Measurements from ENCODE around the gene SLC22A23. TPM values are rescaled to one million over a fixed set of nuclear protein-coding genes. Genes with fewer than 3 reads are reported as not detected.
"Not testable (repeated sequence)": the region's sequence is repeated elsewhere in the genome, so short reads cannot be mapped to it uniquely, and the experiment has no call there.

The SLC22A23 gene
- total and polyA plus RNA-seq, 5 donors from 2014 or later = 0.24 to 6.3 (median 0.71) TPM

- no peak overlapping the region for H3K27ac Mint-ChIP-seq
- no peak for DNase-seq
- Histone ChIP-seq H3K36me3 (ENCODE audit: control insufficient read depth, insufficient read depth, low read length) (no peaks in the 10 kb centered on the region), H3K4me3 (ENCODE audit: low read depth, low read length) (no peak overlapping the region), H3K27me3 (ENCODE audit: control insufficient read depth, insufficient read depth, low read length) (peaks cover 2% of the 10 kb centered on the region), H3K9me3 (ENCODE audit: control insufficient read depth in 2 of 2, low read length in 2 of 2) (no peaks in the 10 kb centered on the region), H3K4me1 (ENCODE audit: control insufficient read depth, insufficient read depth, low read length, poor library complexity, severe bottlenecking) (no peaks in the 10 kb centered on the region), H3K27ac (ENCODE audit: insufficient read depth, low read length, poor library complexity, severe bottlenecking) (no peak overlapping the region)
- no peak for ATAC-seq (ENCODE audit: low read depth in 2 of 2)
- no peaks in the 10 kb centered on the region for H3K27me3 Mint-ChIP-seq
- peaks cover 0 to 1% (median 0%) of the 10 kb centered on the region in 7 donors for H3K9me3 Mint-ChIP-seq
- H3K4me3 Mint-ChIP-seq = no peak overlapping the region
- no peaks in the 10 kb centered on the region for H3K36me3 Mint-ChIP-seq
- peaks cover 0 to 22% (median 11%) of the 10 kb centered on the region in 4 donors for H3K4me1 Mint-ChIP-seq
Observed at GRCh38 chr6:3380344-3381232, 76.3 kb downstream of the SLC22A23 start.

- H3K36me3 ChIP-seq (ENCODE audit: control insufficient read depth, insufficient read depth, low read length) = no peaks in the 10 kb centered on the region
- peaks cover 2% of the 10 kb centered on the region for H3K27me3 ChIP-seq (ENCODE audit: control insufficient read depth, insufficient read depth, low read length)
- H3K27me3 Mint-ChIP-seq = no peaks in the 10 kb centered on the region
- H3K4me1 ChIP-seq (ENCODE audit: control insufficient read depth, insufficient read depth, low read length, poor library complexity, severe bottlenecking) = no peaks in the 10 kb centered on the region
- ATAC-seq (ENCODE audit: low read depth in 2 of 2) (no peak), DNase-seq (no peak)
- no peaks in the 10 kb centered on the region for H3K36me3 Mint-ChIP-seq
- H3K27ac Mint-ChIP-seq = peak overlapping the region in 1 of 3 donors; percentile 94
- peaks cover 0 to 24% (median 13%) of the 10 kb centered on the region in 4 donors for H3K4me1 Mint-ChIP-seq
- H3K9me3 ChIP-seq (ENCODE audit: control insufficient read depth in 2 of 2, low read length in 2 of 2) = no peaks in the 10 kb centered on the region
- no peak overlapping the region for H3K4me3 Mint-ChIP-seq
- no peak overlapping the region for H3K27ac ChIP-seq (ENCODE audit: insufficient read depth, low read length, poor library complexity, severe bottlenecking)
- no peak overlapping the region for H3K4me3 ChIP-seq (ENCODE audit: low read depth, low read length)
- peaks cover 0 to 1% (median 0%) of the 10 kb centered on the region in 7 donors for H3K9me3 Mint-ChIP-seq
Observed at GRCh38 chr6:3379482-3380060, 77.3 kb downstream of the SLC22A23 start.

GRCh38 chr6:3378808-3379207, 78.0 kb downstream of the SLC22A23 start:
- not testable (repeated sequence) for H3K27ac Mint-ChIP-seq; H3K9me3 Mint-ChIP-seq; H3K36me3 Mint-ChIP-seq; H3K27me3 Mint-ChIP-seq; H3K36me3 ChIP-seq (ENCODE audit: control insufficient read depth, insufficient read depth, low read length); H3K27me3 ChIP-seq (ENCODE audit: control insufficient read depth, insufficient read depth, low read length); H3K4me1 ChIP-seq (ENCODE audit: control insufficient read depth, insufficient read depth, low read length, poor library complexity, severe bottlenecking); H3K4me3 Mint-ChIP-seq; H3K4me3 ChIP-seq (ENCODE audit: low read depth, low read length); ATAC-seq (ENCODE audit: low read depth in 2 of 2); DNase-seq; H3K9me3 ChIP-seq (ENCODE audit: control insufficient read depth in 2 of 2, low read length in 2 of 2); H3K27ac ChIP-seq (ENCODE audit: insufficient read depth, low read length, poor library complexity, severe bottlenecking)
- H3K4me1 Mint-ChIP-seq = peaks cover 0 to 30% (median 16%) of the 10 kb centered on the region in 4 donors

DNA sequence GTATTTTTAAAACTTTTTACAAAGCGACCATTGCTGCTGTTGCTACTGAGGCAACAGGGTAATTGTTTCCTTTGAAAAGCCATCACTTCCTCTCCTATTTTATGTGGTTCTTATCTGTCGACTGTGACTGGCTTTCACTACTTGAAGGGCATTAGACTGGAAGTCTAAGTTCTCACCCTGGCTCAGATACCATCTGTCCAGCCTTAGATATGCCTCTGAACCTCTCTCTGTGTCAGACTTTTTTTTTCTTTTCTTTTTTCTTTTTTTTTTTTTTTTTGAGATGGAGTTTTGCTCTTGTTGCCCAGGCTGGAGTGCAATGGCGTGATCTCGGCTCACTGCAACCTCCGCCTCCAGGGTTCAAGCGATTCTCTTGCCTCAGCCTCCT, 78.5 kb downstream of the SLC22A23 start:
- H3K27ac ChIP-seq (ENCODE audit: insufficient read depth, low read length, poor library complexity, severe bottlenecking); ATAC-seq (ENCODE audit: low read depth in 2 of 2): not testable (repeated sequence)
- peak overlapping the region in 1 of 3 donors; percentile 47 for H3K27ac Mint-ChIP-seq

GRCh38 chr6:3377536-3378397, 79.1 kb downstream of the SLC22A23 start:
- Mint-ChIP-seq H3K27me3 (no peaks in the 10 kb centered on the region), H3K27ac (peak overlapping the region in 1 of 3 donors; percentile 47), H3K4me3 (peak overlapping the region in 2 of 4 donors; percentile 19 to 21), H3K4me1 (peaks cover 0 to 33% (median 16%) of the 10 kb centered on the region in 4 donors), H3K9me3 (peaks cover 0 to 3% (median 0%) of the 10 kb centered on the region in 7 donors), H3K36me3 (no peaks in the 10 kb centered on the region)
- no peak for ATAC-seq (ENCODE audit: low read depth in 2 of 2)
- no peak for DNase-seq
- no peaks in the 10 kb centered on the region for H3K4me1 ChIP-seq (ENCODE audit: control insufficient read depth, insufficient read depth, low read length, poor library complexity, severe bottlenecking)
- no peak overlapping the region for H3K4me3 ChIP-seq (ENCODE audit: low read depth, low read length)
- H3K27ac ChIP-seq (ENCODE audit: insufficient read depth, low read length, poor library complexity, severe bottlenecking) = no peak overlapping the region
- no peaks in the 10 kb centered on the region for H3K9me3 ChIP-seq (ENCODE audit: control insufficient read depth in 2 of 2, low read length in 2 of 2)
- H3K36me3 ChIP-seq (ENCODE audit: control insufficient read depth, insufficient read depth, low read length) = no peaks in the 10 kb centered on the region
- H3K27me3 ChIP-seq (ENCODE audit: control insufficient read depth, insufficient read depth, low read length) = peaks cover 2% of the 10 kb centered on the region

More for the DNA sequence above, 78.5 kb downstream of the SLC22A23 start:
- H3K36me3 Mint-ChIP-seq; H3K9me3 Mint-ChIP-seq; H3K27me3 ChIP-seq (ENCODE audit: control insufficient read depth, insufficient read depth, low read length); H3K4me3 ChIP-seq (ENCODE audit: low read depth, low read length); H3K27me3 Mint-ChIP-seq; H3K9me3 ChIP-seq (ENCODE audit: control insufficient read depth in 2 of 2, low read length in 2 of 2); H3K4me1 ChIP-seq (ENCODE audit: control insufficient read depth, insufficient read depth, low read length, poor library complexity, severe bottlenecking); H3K36me3 ChIP-seq (ENCODE audit: control insufficient read depth, insufficient read depth, low read length): not testable (repeated sequence)
- peak overlapping the region in 1 of 4 donors; percentile 21 for H3K4me3 Mint-ChIP-seq
- DNase-seq = peak in 2 of 3 donors; percentile 11 to 13
- H3K4me1 Mint-ChIP-seq = peaks cover 0 to 30% (median 16%) of the 10 kb centered on the region in 4 donors

- Mint-ChIP-seq H3K27ac (no peak overlapping the region), H3K27me3 (no peaks in the 10 kb centered on the region), H3K4me3 (no peak overlapping the region), H3K4me1 (peaks cover 0 to 37% (median 18%) of the 10 kb centered on the region in 4 donors), H3K9me3 (peaks cover 0 to 3% (median 0%) of the 10 kb centered on the region in 7 donors), H3K36me3 (no peaks in the 10 kb centered on the region)
- Histone ChIP-seq H3K36me3 (ENCODE audit: control insufficient read depth, insufficient read depth, low read length) (no peaks in the 10 kb centered on the region), H3K9me3 (ENCODE audit: control insufficient read depth in 2 of 2, low read length in 2 of 2) (no peaks in the 10 kb centered on the region), H3K4me3 (ENCODE audit: low read depth, low read length) (no peak overlapping the region), H3K4me1 (ENCODE audit: control insufficient read depth, insufficient read depth, low read length, poor library complexity, severe bottlenecking) (peaks cover under 1% of the 10 kb centered on the region), H3K27me3 (ENCODE audit: control insufficient read depth, insufficient read depth, low read length) (peaks cover 2% of the 10 kb centered on the region), H3K27ac (ENCODE audit: insufficient read depth, low read length, poor library complexity, severe bottlenecking) (no peak overlapping the region)
- no peak for DNase-seq
- ATAC-seq (ENCODE audit: low read depth in 2 of 2) = no peak
Observed at GRCh38 chr6:3376893-3377535, 79.8 kb downstream of the SLC22A23 start.

GRCh38 chr6:3376064-3376463, 80.8 kb downstream of the SLC22A23 start:
- Mint-ChIP-seq H3K4me3 (no peak overlapping the region), H3K27ac (no peak overlapping the region), H3K36me3 (no peaks in the 10 kb centered on the region)

More at GRCh38 chr6:3376064-3376463, 80.8 kb downstream of the SLC22A23 start:
- Mint-ChIP-seq H3K4me1 (peaks cover 5 to 47% (median 26%) of the 10 kb centered on the region in 4 donors), H3K27me3 (peaks cover under 1% of the 10 kb centered on the region), H3K9me3 (peaks cover 0 to 3% (median 0%) of the 10 kb centered on the region in 7 donors)
- Histone ChIP-seq H3K9me3 (ENCODE audit: control insufficient read depth in 2 of 2, low read length in 2 of 2) (no peaks in the 10 kb centered on the region), H3K4me3 (ENCODE audit: low read depth, low read length) (no peak overlapping the region), H3K4me1 (ENCODE audit: control insufficient read depth, insufficient read depth, low read length, poor library complexity, severe bottlenecking) (peaks cover 8% of the 10 kb centered on the region), H3K27me3 (ENCODE audit: control insufficient read depth, insufficient read depth, low read length) (peaks cover 2% of the 10 kb centered on the region), H3K27ac (ENCODE audit: insufficient read depth, low read length, poor library complexity, severe bottlenecking) (no peak overlapping the region), H3K36me3 (ENCODE audit: control insufficient read depth, insufficient read depth, low read length) (no peaks in the 10 kb centered on the region)
- no peak for DNase-seq
- no peak for ATAC-seq (ENCODE audit: low read depth in 2 of 2)
